NCI-H345 treated with DMSO at 0.1 percent for 48 hours (cell line): ENCODE measurements around the gene SLC3A2.
A peak's percentile ranks its signal among the peaks of the same experiment; 100 is the strongest.
"Not testable (repeated sequence)": the region's sequence is repeated elsewhere in the genome, so short reads cannot be mapped to it uniquely, and the experiment has no call there.

Experiments used
- DNase-seq: peaks from one replicate; lab custom pipeline; 2025; ENCODE audit not compliant: unreplicated experiment; lab: John Stamatoyannopoulos, UW

The SLC3A2 gene

GRCh38 chr11:62880803-62881578, at the start of gene SLC3A2:
TSS of gene SLC3A2 (plus strand) at chr11:62880896. CDS start at chr11:62881024, 128 bp downstream.
- DNase-seq, result peak; percentile 79

- no peak for DNase-seq
Measured at GRCh38 chr11:62830904-62831519, 49.7 kb upstream of the SLC3A2 start.

GRCh38 chr11:62831520-62832335, 49.0 kb upstream of the SLC3A2 start, which contains the start of gene STX5:
TSS of gene STX5 (minus strand) at chr11:62832051. CDS start at chr11:62831243, 808 bp downstream.
- DNase-seq, result peak; percentile 95

- DNase-seq, result no peak
Measured at GRCh38 chr11:62832336-62833234, 48.1 kb upstream of the SLC3A2 start, which contains the start of gene TEX54. TSS of gene TEX54 (minus strand) at chr11:62832841.

- no peak for DNase-seq
Measured at GRCh38 chr11:62835336-62835735, 45.4 kb upstream of the SLC3A2 start.

GRCh38 chr11:62839050-62839945, 41.4 kb upstream of the SLC3A2 start, which contains the start of gene WDR74:
TSS of gene WDR74 (minus strand) at chr11:62839590. CDS start at chr11:62839570, 20 bp downstream.
- DNase-seq, result peak; percentile 90

- not testable (repeated sequence) for DNase-seq
Measured at GRCh38 chr11:62840721-62841360, 39.9 kb upstream of the SLC3A2 start.

GRCh38 chr11:62841361-62842170, 39.1 kb upstream of the SLC3A2 start:
- peak; percentile 95 for DNase-seq

- no peak for DNase-seq
Measured at GRCh38 chr11:62842171-62842741, 38.4 kb upstream of the SLC3A2 start.

- not testable (repeated sequence) for DNase-seq
Measured at GRCh38 chr11:62842891-62843290, 37.8 kb upstream of the SLC3A2 start.

GRCh38 chr11:62843466-62843865, 37.2 kb upstream of the SLC3A2 start:
- DNase-seq, result no peak

GRCh38 chr11:62844154-62844553, 36.5 kb upstream of the SLC3A2 start:
- no peak for DNase-seq

GRCh38 chr11:62846177-62846576, 34.5 kb upstream of the SLC3A2 start:
- no peak for DNase-seq

GRCh38 chr11:62847767-62848314, 32.9 kb upstream of the SLC3A2 start:
- no peak for DNase-seq

- DNase-seq, result no peak
Measured at GRCh38 chr11:62850911-62851806, 29.5 kb upstream of the SLC3A2 start.

- DNase-seq, result no peak
Measured at GRCh38 chr11:62851807-62852522, 28.7 kb upstream of the SLC3A2 start.
